Panc1 (cell line): ENCODE data around the gene TRDN. TPM values are rescaled to one million over a fixed set of nuclear protein-coding genes. Genes with fewer than 3 reads are reported as not detected.

Experiments used
- ATAC-seq: fragments of 200-7000 bp; cut with Tn5 transposase; 2 replicates; pipeline ENCODE4 v1.9.1; 2020; ENCODE audit warnings: mild to moderate bottlenecking, moderate library complexity
- BruUV-seq: library from RNA; stranded (reverse); fragments of 400-500 nt; replicated peaks from 2 replicates; lab custom pipeline; 2021; lab: Mats Ljungman, UMichigan
- CTCF ChIA-PET: fragments of 300-600 bp; sonication (Branson Sonifier 250); formaldehyde crosslinking; loops from one replicate; lab custom pipeline; 2022; ENCODE audit warnings: antibody characterized with exemption; lab: Charles Lee
- POLR2A ChIA-PET: fragments of 300-600 bp; sonication (Branson Sonifier 250); formaldehyde crosslinking; loops from one replicate; lab custom pipeline; 2022; ENCODE audit warnings: antibody characterized with exemption; lab: Charles Lee
- DNase-seq: peaks from one replicate; pipeline ENCODE4 v3.0.0-alpha.2; 2010; ENCODE audit warnings: low read depth, low spot score
- H3K27ac ChIP-seq: 2 replicates; pipeline ENCODE4 v1.5.1; 2011; ENCODE audit warnings: mild to moderate bottlenecking, low read length, inconsistent platforms
- H3K27me3 ChIP-seq: fragments of 200-500 bp; sonication (Bioruptor generic); 2 replicates; pipeline ENCODE4 v1.6.0; 2014; ENCODE audit warnings: low read length, inconsistent platforms; ENCODE audit not compliant: control insufficient read depth, insufficient read depth
- H3K36me3 ChIP-seq: fragments of 200-500 bp; sonication (Bioruptor generic); 2 replicates; pipeline ENCODE4 v1.5.1; 2014; ENCODE audit warnings: inconsistent platforms, mild to moderate bottlenecking, low read length, moderate library complexity; ENCODE audit not compliant: control insufficient read depth, insufficient read depth
- H3K4me1 ChIP-seq: 2 replicates; pipeline ENCODE4 v1.5.1; 2011; ENCODE audit warnings: inconsistent platforms, mild to moderate bottlenecking, low read length, moderate library complexity; ENCODE audit not compliant: control insufficient read depth, insufficient read depth
- H3K4me3 ChIP-seq, 2 experiments: 2 replicates each; pipeline ENCODE4 v1.5.1; 2011 to 2012; ENCODE audit warnings: low read depth in 2 of 2, low read length in 2 of 2, mild to moderate bottlenecking in 2 of 2, inconsistent platforms in 1 of 2, moderate library complexity in 1 of 2
- H3K9me3 ChIP-seq: fragments of 200-500 bp; sonication (Bioruptor generic); 2 replicates; pipeline ENCODE4 v1.5.1; 2014; ENCODE audit warnings: low read depth, mild to moderate bottlenecking, inconsistent platforms, low read length, moderate library complexity; ENCODE audit not compliant: control insufficient read depth, insufficient read depth
- POLR2AphosphoS5 ChIP-seq: IDR thresholded peaks from 2 replicates; pipeline ENCODE4 v1.6.1; 2012; ENCODE audit warnings: mild to moderate bottlenecking, low read depth, low read length, moderate library complexity
- SIN3A ChIP-seq: IDR thresholded peaks from 2 replicates; pipeline ENCODE4 v1.6.1; 2012; ENCODE audit warnings: low read depth, mild to moderate bottlenecking, low read length, moderate library complexity, borderline replicate concordance; ENCODE audit not compliant: insufficient read depth
- TCF7L2 ChIP-seq: IDR thresholded peaks from 2 replicates; pipeline ENCODE4 v1.6.1; 2011; ENCODE audit warnings: mild to moderate bottlenecking, low read depth, low read length, inconsistent platforms
- in situ Hi-C: cut with HindIII; loops from 2 replicates; pipeline ENCODE4 v1.10.0; 2016; ENCODE audit warnings: low sequenced_read_pairs, low pct_unique_long_range_greater_than_20kb
- intact Hi-C: fragments of 100-400 bp; cut with micrococcal nuclease; formaldehyde crosslinking; loops from one replicate; pipeline ENCODE4 v1.10.0; 2022; ENCODE audit not compliant: unreplicated experiment
- total RNA-seq: library from RNA; stranded (reverse); gene quantifications from one replicate; pipeline ENCODE4 v1.2.1, GENCODE V29; 2021; ENCODE audit not compliant: unreplicated experiment
- TF ChIP-seq, protein P1 (sequence below), 2 experiments: IDR thresholded peaks; 2 replicates each; pipeline ENCODE4 v1.6.1; 2011 to 2012; ENCODE audit warnings: low read depth in 2 of 2, control low read depth in 1 of 2, low read length in 1 of 2, mild to moderate bottlenecking in 1 of 2, moderate library complexity in 1 of 2; ENCODE audit not compliant: insufficient read depth in 1 of 2
- TF ChIP-seq, protein P2 (sequence below): fragments of 450-650 bp; IDR thresholded peaks from 2 replicates; pipeline ENCODE4 v1.5.1; 2017; ENCODE audit warnings: mild to moderate bottlenecking

TRDN gene
- total RNA-seq, 1 experiment from 2014 or later, result not detected

DNA sequence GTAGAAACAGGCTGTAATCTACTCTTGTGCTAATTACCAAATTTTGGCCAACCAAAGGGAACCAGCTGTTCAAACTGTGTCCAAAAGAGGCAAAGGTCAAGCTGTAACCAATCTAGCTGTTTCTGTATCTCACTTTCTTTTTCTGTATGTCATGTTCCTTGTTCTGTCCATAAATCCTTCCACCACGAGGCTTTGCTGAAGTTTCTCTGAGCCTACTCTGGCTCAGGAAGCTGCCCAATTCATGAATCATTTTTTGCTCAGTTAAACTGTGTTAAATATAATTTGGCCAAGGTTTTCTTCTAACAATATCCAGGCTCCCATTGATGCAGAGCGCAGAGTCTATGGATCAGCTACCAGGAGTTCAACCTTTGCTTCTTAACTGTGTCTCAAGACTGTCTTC, 272.8 kb downstream of the TRDN start:
- TF ChIP-seq, protein P1, sequence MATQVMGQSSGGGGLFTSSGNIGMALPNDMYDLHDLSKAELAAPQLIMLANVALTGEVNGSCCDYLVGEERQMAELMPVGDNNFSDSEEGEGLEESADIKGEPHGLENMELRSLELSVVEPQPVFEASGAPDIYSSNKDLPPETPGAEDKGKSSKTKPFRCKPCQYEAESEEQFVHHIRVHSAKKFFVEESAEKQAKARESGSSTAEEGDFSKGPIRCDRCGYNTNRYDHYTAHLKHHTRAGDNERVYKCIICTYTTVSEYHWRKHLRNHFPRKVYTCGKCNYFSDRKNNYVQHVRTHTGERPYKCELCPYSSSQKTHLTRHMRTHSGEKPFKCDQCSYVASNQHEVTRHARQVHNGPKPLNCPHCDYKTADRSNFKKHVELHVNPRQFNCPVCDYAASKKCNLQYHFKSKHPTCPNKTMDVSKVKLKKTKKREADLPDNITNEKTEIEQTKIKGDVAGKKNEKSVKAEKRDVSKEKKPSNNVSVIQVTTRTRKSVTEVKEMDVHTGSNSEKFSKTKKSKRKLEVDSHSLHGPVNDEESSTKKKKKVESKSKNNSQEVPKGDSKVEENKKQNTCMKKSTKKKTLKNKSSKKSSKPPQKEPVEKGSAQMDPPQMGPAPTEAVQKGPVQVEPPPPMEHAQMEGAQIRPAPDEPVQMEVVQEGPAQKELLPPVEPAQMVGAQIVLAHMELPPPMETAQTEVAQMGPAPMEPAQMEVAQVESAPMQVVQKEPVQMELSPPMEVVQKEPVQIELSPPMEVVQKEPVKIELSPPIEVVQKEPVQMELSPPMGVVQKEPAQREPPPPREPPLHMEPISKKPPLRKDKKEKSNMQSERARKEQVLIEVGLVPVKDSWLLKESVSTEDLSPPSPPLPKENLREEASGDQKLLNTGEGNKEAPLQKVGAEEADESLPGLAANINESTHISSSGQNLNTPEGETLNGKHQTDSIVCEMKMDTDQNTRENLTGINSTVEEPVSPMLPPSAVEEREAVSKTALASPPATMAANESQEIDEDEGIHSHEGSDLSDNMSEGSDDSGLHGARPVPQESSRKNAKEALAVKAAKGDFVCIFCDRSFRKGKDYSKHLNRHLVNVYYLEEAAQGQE (IDR thresholded peaks at IDR 0.05; ENCODE audit: insufficient read depth in 1 of 2, low read depth in 2 of 2, low read length in 1 of 2), result no peak
- TF ChIP-seq SIN3A, result no peak
- TF ChIP-seq, protein P2, sequence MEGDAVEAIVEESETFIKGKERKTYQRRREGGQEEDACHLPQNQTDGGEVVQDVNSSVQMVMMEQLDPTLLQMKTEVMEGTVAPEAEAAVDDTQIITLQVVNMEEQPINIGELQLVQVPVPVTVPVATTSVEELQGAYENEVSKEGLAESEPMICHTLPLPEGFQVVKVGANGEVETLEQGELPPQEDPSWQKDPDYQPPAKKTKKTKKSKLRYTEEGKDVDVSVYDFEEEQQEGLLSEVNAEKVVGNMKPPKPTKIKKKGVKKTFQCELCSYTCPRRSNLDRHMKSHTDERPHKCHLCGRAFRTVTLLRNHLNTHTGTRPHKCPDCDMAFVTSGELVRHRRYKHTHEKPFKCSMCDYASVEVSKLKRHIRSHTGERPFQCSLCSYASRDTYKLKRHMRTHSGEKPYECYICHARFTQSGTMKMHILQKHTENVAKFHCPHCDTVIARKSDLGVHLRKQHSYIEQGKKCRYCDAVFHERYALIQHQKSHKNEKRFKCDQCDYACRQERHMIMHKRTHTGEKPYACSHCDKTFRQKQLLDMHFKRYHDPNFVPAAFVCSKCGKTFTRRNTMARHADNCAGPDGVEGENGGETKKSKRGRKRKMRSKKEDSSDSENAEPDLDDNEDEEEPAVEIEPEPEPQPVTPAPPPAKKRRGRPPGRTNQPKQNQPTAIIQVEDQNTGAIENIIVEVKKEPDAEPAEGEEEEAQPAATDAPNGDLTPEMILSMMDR, result no peak
- TF ChIP-seq TCF7L2, result no peak
- no peak for TF ChIP-seq POLR2AphosphoS5
- DNase-seq (no peak), ATAC-seq (no peak)
- no peaks in the 10 kb centered on the region for H3K27me3 ChIP-seq
- H3K36me3 ChIP-seq, result no peaks in the 10 kb centered on the region
- intact Hi-C loops (no loop called here), in situ Hi-C loops (no loop called here)
- H3K4me1 ChIP-seq, result no peaks in the 10 kb centered on the region
- H3K27ac ChIP-seq, result no peak overlapping the region
- POLR2A ChIA-PET, result no interaction called here
- no peak overlapping the region for H3K4me3 ChIP-seq
- H3K9me3 ChIP-seq, result no peaks in the 10 kb centered on the region
- CTCF ChIA-PET, result no interaction called here
- BruUV-seq, result no TSS peak

- no peaks in the 10 kb centered on the region for H3K36me3 ChIP-seq
- intact Hi-C loops, result no loop called here
- ChIA-PET CTCF (no interaction called here), POLR2A (no interaction called here)
- DNase-seq (no peak), ATAC-seq (no peak)
- no TSS peak for BruUV-seq
- H3K9me3 ChIP-seq, result no peaks in the 10 kb centered on the region
- H3K4me1 ChIP-seq, result no peaks in the 10 kb centered on the region
- TF ChIP-seq, protein P2, result no peak
- no peak for TF ChIP-seq TCF7L2
- no peak for TF ChIP-seq POLR2AphosphoS5
- no peak for TF ChIP-seq SIN3A
- TF ChIP-seq, protein P1 (IDR thresholded peaks at IDR 0.05; ENCODE audit: insufficient read depth in 1 of 2, low read depth in 2 of 2, low read length in 1 of 2), result no peak
- H3K27ac ChIP-seq, result no peak overlapping the region
- H3K27me3 ChIP-seq, result 0 out of 2 replicates have a peak, but pooled peaks cover 2% of the 10 kb centered on the region
- no peak overlapping the region for H3K4me3 ChIP-seq
- in situ Hi-C loops, result no loop called here
Measured at GRCh38 chr6:123360359-123360758, 276.4 kb downstream of the TRDN start.
